SK-N-SH (cell line): Measurements from ENCODE around the gene RAI1. TPM values are rescaled to one million over a fixed set of nuclear protein-coding genes. Genes with fewer than 3 reads are reported as not detected.

Experiments used
- CTCF ChIA-PET: fragments of 300-600, 350-600 bp; formaldehyde crosslinking; extraction: SDS; loops from one replicate; lab custom pipeline; 2021; lab: Yijun Ruan, JAX
- POLR2A ChIA-PET: fragments of 350-600 bp; sonication (Branson Sonifier 250); formaldehyde crosslinking; extraction: SDS; loops from one replicate; lab custom pipeline; 2020; ENCODE audit warnings: antibody characterized with exemption, inconsistent platforms; lab: Yijun Ruan, JAX
- DNase-seq: peaks from one replicate; pipeline ENCODE4 v3.0.0; 2012
- H2AFZ ChIP-seq: fragments of 200-600 bp; sonication (generic); 2 replicates; pipeline ENCODE4 v1.8.1; 2016; ENCODE audit warnings: antibody characterized with exemption, mild to moderate bottlenecking, low read depth
- H3F3A ChIP-seq: fragments of 200-600 bp; sonication (generic); replicated peaks from 2 replicates; pipeline ENCODE3; 2016; ENCODE audit warnings: antibody characterized with exemption, mild to moderate bottlenecking; ENCODE audit not compliant: insufficient read depth
- H3K27ac ChIP-seq, 2 experiments: fragments of 200-500 bp in 1 of 2; fragments of 200-600 bp in 1 of 2; sonication (Bioruptor generic) in 1 of 2; sonication (generic), shearing (Covaris generic) in 1 of 2; 2 replicates each; pipeline versions ENCODE4 v1.5.1 to v1.6.1; 2014 to 2016; ENCODE audit warnings: low read depth in 2 of 2, inconsistent platforms in 1 of 2, low read length in 1 of 2, mild to moderate bottlenecking in 1 of 2, mixed read lengths in 1 of 2
- H3K27me3 ChIP-seq: fragments of 200-600 bp; sonication (generic), shearing (Covaris generic); 2 replicates; pipeline ENCODE4 v1.6.1; 2016; ENCODE audit warnings: mixed run types; ENCODE audit not compliant: insufficient read depth
- H3K36me3 ChIP-seq, 2 experiments: fragments of 200-500 bp in 1 of 2; fragments of 200-600 bp in 1 of 2; sonication (Bioruptor generic) in 1 of 2; sonication (generic) in 1 of 2; replicated peaks in 1 of 2; 2 replicates each; pipeline versions ENCODE3 to v1.5.1; 2014 to 2016; ENCODE audit warnings: low read length in 1 of 2, mild to moderate bottlenecking in 1 of 2; ENCODE audit not compliant: insufficient read depth in 2 of 2, control insufficient read depth in 1 of 2
- H3K4me1 ChIP-seq, 2 experiments: fragments of 200-500 bp in 1 of 2; fragments of 200-600 bp in 1 of 2; sonication (Bioruptor generic) in 1 of 2; sonication (generic), shearing (Covaris generic) in 1 of 2; 2 replicates each; pipeline versions ENCODE4 v1.5.1 to v1.6.1; 2014 to 2016; ENCODE audit warnings: low read depth in 1 of 2, low read length in 1 of 2, mixed run types in 1 of 2; ENCODE audit not compliant: insufficient read depth in 2 of 2, control insufficient read depth in 1 of 2
- H3K4me2 ChIP-seq: fragments of 200-600 bp; sonication (generic), shearing (Covaris generic); 2 replicates; pipeline ENCODE4 v1.6.1; 2017; ENCODE audit warnings: mixed run types
- H3K4me3 ChIP-seq, 2 experiments: fragments of 200-500 bp in 1 of 2; fragments of 200-600 bp in 1 of 2; sonication (Bioruptor generic) in 1 of 2; sonication (generic), shearing (Covaris generic) in 1 of 2; 2 replicates each; pipeline versions ENCODE4 v1.5.1 to v1.8.1; 2014 to 2016; ENCODE audit warnings: low read depth in 2 of 2, inconsistent platforms in 1 of 2, low read length in 1 of 2, mild to moderate bottlenecking in 1 of 2, mixed read lengths in 1 of 2, moderate library complexity in 1 of 2
- H3K79me2 ChIP-seq: fragments of 200-600 bp; sonication (generic); 2 replicates; pipeline ENCODE4 v1.8.1; 2017; ENCODE audit warnings: mild to moderate bottlenecking; ENCODE audit not compliant: insufficient read depth
- H3K9ac ChIP-seq: fragments of 200-600 bp; sonication (generic); 2 replicates; pipeline ENCODE4 v1.6.1; 2017; ENCODE audit warnings: mixed run types
- H3K9me2 ChIP-seq: fragments of 200-600 bp; sonication (generic); 2 replicates; pipeline ENCODE4 v1.6.1; 2017; ENCODE audit warnings: mixed run types
- H3K9me3 ChIP-seq: fragments of 200-600 bp; sonication (generic); 2 replicates; pipeline ENCODE4 v1.6.1; 2017; ENCODE audit warnings: mixed run types, mild to moderate bottlenecking, moderate library complexity
- H4K20me1 ChIP-seq: fragments of 200-600 bp; sonication (generic); 2 replicates; pipeline ENCODE4 v1.6.1; 2017; ENCODE audit warnings: mild to moderate bottlenecking, mixed run types; ENCODE audit not compliant: insufficient read depth
- ELF1 ChIP-seq: IDR thresholded peaks from 2 replicates; pipeline ENCODE4 v1.4.0; 2012
- EP300 ChIP-seq, 2 experiments: IDR thresholded peaks; 2 replicates each; pipeline versions ENCODE4 v1.4.0 to v1.6.1; 2012; ENCODE audit warnings: borderline replicate concordance in 1 of 2, low read depth in 1 of 2, low read length in 1 of 2
- FOSL2 ChIP-seq: IDR thresholded peaks from 2 replicates; pipeline ENCODE4 v1.4.0; 2012; ENCODE audit warnings: low read depth, mild to moderate bottlenecking, moderate library complexity, borderline replicate concordance
- FOXJ3 ChIP-seq: sonication (generic); formaldehyde crosslinking; IDR thresholded peaks from 2 replicates; pipeline ENCODE4 v1.5.1; 2020; ENCODE audit warnings: mild to moderate bottlenecking, missing genetic modification reagents
- FOXM1 ChIP-seq: IDR thresholded peaks from 2 replicates; pipeline ENCODE4 v1.4.0; 2012; ENCODE audit warnings: low read depth, mild to moderate bottlenecking
- GATA2 ChIP-seq: sonication (generic); formaldehyde crosslinking; IDR thresholded peaks from 2 replicates; pipeline ENCODE4 v1.5.0; 2020; ENCODE audit warnings: mild to moderate bottlenecking, missing genetic modification reagents
- PBX3 ChIP-seq: IDR thresholded peaks from 2 replicates; pipeline ENCODE4; 2012
- RAD21 ChIP-seq: IDR thresholded peaks from 2 replicates; pipeline ENCODE4 v1.6.1; 2012; ENCODE audit warnings: mild to moderate bottlenecking, low read length
- SIN3A ChIP-seq: IDR thresholded peaks from 2 replicates; pipeline ENCODE4 v1.6.1; 2012; ENCODE audit warnings: low read depth, mild to moderate bottlenecking, low read length, moderate library complexity, borderline replicate concordance
- SMC3 ChIP-seq: IDR thresholded peaks from 2 replicates; pipeline ENCODE4 v1.6.1; 2012; ENCODE audit warnings: low read depth, low read length, improper control_type of control experiment
- USF1 ChIP-seq: IDR thresholded peaks from 2 replicates; pipeline ENCODE4 v1.4.0; 2012; ENCODE audit warnings: low read depth, borderline replicate concordance
- ZBTB33 ChIP-seq: IDR thresholded peaks from 2 replicates; pipeline ENCODE4 v1.4.0; 2012; ENCODE audit warnings: low read depth, borderline replicate concordance
- WGBS: methylation state at CpG from one replicate; pipeline ENCODE4 v1.1.6; 2017; ENCODE audit warnings: low lambda C conversion rate; 5-methylcytosine and 5-hydroxymethylcytosine counted together
- polyA plus RNA-seq, 3 experiments: library from polyadenylated mRNA; depleted of rRNA; stranded (reverse); fragments of >200 nt; gene quantifications; 2 replicates each; pipeline ENCODE4 v1.2.3, GENCODE V29; 2012
- TF ChIP-seq, protein P1 (sequence below): fragments of 200-600 bp; sonication (generic); IDR thresholded peaks from 2 replicates; pipeline ENCODE4 v1.6.1; 2017; ENCODE audit warnings: antibody characterized with exemption, mild to moderate bottlenecking, moderate library complexity
- TF ChIP-seq, protein P2 (sequence below): fragments of 150-350 bp; IDR thresholded peaks from 2 replicates; pipeline ENCODE4 v1.6.1; 2017; ENCODE audit warnings: antibody characterized with exemption, low read length, low read depth, borderline replicate concordance

Gene RAI1
- polyA plus RNA-seq, 1 of the 3 experiments (the other 2 are of a cell fraction) = 4.7 TPM

DNA sequence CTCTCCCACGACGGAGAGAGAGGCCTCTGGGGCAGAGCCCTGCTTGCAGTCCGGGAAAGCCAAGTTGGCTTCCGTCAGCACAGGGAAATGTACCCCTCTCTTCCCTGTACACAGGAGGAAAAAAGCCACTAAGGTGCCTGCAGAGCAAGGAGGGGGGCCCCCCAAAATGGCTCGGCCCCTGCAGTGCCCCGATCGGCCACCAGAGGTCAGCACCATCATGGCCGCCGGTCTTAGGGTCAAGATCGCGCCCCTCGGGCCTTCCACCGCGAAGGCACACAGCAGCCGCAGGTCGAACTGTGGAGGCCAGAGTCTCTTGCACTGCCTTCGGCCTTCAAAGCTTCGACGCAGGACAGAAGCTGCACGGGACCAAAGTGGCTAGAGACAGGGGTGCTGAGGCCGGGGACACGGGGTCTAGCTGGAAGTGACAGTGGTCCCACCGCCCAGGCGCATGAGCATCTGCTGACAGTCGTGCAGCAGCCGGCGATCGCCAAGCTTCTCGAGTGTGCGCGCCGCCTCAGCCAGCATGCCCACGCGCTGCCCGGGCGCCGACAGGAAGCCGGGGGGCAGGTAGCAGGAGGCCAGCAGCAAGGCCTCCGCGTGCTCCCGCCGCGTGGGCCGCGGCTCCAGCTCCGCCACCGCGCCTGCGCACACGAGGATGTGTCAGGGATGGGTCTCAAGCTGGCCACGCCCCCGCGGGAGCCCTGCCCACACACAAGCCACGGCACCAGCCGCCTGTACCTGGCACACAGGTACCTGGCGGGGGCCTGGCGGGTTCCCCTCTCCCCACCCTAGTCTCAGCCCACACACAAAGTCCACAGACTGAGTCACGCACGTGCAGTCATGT lies 131.2 kb downstream of the RAI1 start:
- Histone ChIP-seq H3K27me3 (no peaks in the 10 kb centered on the region), H2AFZ (no peak overlapping the region), H3F3A (peaks cover 6% of the 10 kb centered on the region), H3K36me3 (peaks cover 2 to 67% of the 10 kb centered on the region in 2 experiments), H4K20me1 (no peaks in the 10 kb centered on the region), H3K4me1 (peaks cover 0 to 56% of the 10 kb centered on the region in 2 experiments; a peak in 3 of 4 replicates), H3K9me2 (no peaks in the 10 kb centered on the region), H3K4me2 (no peak overlapping the region), H3K79me2 (no peaks in the 10 kb centered on the region), H3K4me3 (peak overlapping the region in 1 of 2 experiments; percentile 30; a peak in 1 of 4 replicates), H3K9me3 (no peaks in the 10 kb centered on the region), H3K27ac (peak overlapping the region in 1 of 2 experiments; percentile 62; a peak in 2 of 4 replicates), H3K9ac (no peak overlapping the region)
- TF ChIP-seq RAD21 (peak; percentile 80), FOSL2 (no peak), SMC3 (peak; percentile 86), PBX3 (no peak), USF1 (no peak), ZBTB33 (no peak), GATA2 (CRISPR knock-in tag) (no peak), FOXM1 (no peak), EP300 (IDR thresholded peaks at IDR 0.05; ENCODE audit: borderline replicate concordance in 1 of 2, low read depth in 1 of 2, low read length in 1 of 2) (no peak), SIN3A (no peak), ELF1 (no peak), FOXJ3 (no peak)
- TF ChIP-seq, protein P1, sequence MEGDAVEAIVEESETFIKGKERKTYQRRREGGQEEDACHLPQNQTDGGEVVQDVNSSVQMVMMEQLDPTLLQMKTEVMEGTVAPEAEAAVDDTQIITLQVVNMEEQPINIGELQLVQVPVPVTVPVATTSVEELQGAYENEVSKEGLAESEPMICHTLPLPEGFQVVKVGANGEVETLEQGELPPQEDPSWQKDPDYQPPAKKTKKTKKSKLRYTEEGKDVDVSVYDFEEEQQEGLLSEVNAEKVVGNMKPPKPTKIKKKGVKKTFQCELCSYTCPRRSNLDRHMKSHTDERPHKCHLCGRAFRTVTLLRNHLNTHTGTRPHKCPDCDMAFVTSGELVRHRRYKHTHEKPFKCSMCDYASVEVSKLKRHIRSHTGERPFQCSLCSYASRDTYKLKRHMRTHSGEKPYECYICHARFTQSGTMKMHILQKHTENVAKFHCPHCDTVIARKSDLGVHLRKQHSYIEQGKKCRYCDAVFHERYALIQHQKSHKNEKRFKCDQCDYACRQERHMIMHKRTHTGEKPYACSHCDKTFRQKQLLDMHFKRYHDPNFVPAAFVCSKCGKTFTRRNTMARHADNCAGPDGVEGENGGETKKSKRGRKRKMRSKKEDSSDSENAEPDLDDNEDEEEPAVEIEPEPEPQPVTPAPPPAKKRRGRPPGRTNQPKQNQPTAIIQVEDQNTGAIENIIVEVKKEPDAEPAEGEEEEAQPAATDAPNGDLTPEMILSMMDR = peak; percentile 98
- TF ChIP-seq, protein P2, sequence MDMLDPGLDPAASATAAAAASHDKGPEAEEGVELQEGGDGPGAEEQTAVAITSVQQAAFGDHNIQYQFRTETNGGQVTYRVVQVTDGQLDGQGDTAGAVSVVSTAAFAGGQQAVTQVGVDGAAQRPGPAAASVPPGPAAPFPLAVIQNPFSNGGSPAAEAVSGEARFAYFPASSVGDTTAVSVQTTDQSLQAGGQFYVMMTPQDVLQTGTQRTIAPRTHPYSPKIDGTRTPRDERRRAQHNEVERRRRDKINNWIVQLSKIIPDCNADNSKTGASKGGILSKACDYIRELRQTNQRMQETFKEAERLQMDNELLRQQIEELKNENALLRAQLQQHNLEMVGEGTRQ = no peak
- peak; percentile 95 for DNase-seq
- 72% methylated on average over 20 of the region's 59 CpGs for WGBS
- POLR2A ChIA-PET = interaction anchor here (0.6 to 1.9 kb wide), 4 partner anchors 22 to 49 kb away, joined by 4 to 8 read pairs (median 4); partner anchors contain the start of gene SREBF1
- CTCF ChIA-PET = interaction anchor here (0.7 to 5.3 kb wide), 40 partner anchors 9 to 223 kb away, joined by 3 to 72 read pairs (median 6); partner anchors contain the start of gene SREBF1
